ENCODE data around the gene MS4A6A.
"Not testable (repeated sequence)": the region's sequence is repeated elsewhere in the genome, so short reads cannot be mapped to it uniquely, and the experiment has no call there.

MS4A6A gene

DNA sequence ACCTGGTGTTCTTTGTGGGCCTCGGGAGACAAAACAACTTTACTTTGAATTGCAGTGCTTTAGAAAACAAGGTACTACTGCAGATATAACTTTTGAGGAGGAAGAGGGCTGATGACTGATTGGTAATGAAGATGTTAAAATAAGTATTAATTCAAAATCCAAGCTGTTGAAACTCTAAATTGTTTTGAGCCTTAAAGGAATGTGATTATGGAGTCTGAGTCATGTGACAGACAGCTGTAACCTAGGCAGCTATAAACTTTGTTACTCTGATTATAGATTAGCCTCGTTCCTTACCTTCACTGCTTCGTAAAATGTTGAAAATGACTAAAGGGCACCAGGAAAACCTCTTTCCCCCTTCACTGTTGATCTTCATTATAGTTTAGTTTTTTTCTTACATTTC lies 51.0 kb downstream of the MS4A6A start:
- TF ChIP-seq, protein P1, sequence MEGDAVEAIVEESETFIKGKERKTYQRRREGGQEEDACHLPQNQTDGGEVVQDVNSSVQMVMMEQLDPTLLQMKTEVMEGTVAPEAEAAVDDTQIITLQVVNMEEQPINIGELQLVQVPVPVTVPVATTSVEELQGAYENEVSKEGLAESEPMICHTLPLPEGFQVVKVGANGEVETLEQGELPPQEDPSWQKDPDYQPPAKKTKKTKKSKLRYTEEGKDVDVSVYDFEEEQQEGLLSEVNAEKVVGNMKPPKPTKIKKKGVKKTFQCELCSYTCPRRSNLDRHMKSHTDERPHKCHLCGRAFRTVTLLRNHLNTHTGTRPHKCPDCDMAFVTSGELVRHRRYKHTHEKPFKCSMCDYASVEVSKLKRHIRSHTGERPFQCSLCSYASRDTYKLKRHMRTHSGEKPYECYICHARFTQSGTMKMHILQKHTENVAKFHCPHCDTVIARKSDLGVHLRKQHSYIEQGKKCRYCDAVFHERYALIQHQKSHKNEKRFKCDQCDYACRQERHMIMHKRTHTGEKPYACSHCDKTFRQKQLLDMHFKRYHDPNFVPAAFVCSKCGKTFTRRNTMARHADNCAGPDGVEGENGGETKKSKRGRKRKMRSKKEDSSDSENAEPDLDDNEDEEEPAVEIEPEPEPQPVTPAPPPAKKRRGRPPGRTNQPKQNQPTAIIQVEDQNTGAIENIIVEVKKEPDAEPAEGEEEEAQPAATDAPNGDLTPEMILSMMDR (IDR thresholded peaks at IDR 0.05; ENCODE audit: extremely low read depth, insufficient read depth, missing control alignments), result no peak
- DNase-seq (ENCODE audit: low spot score), result no peak
- in situ Hi-C loops (cut with MboI; ENCODE audit: low pct_unique_long_range_greater_than_20kb, low sequenced_read_pairs, unreplicated experiment), result no loop called here

DNA sequence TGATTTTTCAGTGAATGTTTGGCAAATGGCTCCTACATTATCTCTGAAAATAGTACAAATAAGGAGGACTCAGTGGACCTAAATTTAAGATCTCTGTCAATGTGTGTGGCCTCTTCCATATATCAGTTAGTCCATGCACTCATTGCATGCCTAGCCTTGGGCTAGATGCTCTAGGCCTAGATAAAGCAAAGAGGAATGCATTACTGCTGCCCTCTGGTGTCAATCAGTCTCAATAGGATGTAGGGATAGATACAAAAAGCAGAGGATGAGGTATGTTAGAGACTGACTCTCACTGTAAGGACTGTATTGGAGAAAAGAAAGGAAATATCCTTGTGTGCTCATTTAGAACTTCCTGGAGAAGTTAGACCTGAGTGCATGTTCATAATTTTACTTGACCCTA lies 52.4 kb downstream of the MS4A6A start:
- TF ChIP-seq, protein P1 (IDR thresholded peaks at IDR 0.05; ENCODE audit: extremely low read depth, insufficient read depth, missing control alignments), result peak; percentile 50
- in situ Hi-C loops (cut with MboI; ENCODE audit: low pct_unique_long_range_greater_than_20kb, low sequenced_read_pairs, unreplicated experiment), result no loop called here
- peak; percentile 41 for DNase-seq (ENCODE audit: low spot score)

DNA sequence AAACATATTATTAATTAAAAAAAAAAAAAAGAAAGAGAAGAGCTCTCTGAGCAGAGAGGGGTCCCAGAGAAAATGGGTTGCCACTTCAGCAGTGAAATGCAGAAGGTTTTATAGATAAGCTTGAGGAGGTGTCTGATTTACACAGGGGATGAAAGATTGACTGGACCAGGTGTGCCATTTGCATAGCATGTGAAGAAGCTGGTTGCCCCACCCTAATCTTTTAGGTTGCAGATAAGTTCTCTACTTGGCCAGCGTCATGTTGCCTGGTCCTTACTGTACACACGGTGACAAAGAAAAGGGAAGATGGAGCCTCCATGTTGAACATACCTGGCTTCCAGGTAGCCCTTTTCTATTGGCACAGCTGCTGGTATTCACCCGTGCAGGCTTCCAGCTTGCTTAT lies 53.0 kb downstream of the MS4A6A start:
- no peak for DNase-seq (ENCODE audit: low spot score)
- TF ChIP-seq, protein P1 (IDR thresholded peaks at IDR 0.05; ENCODE audit: extremely low read depth, insufficient read depth, missing control alignments), result no peak
- in situ Hi-C loops (cut with MboI; ENCODE audit: low pct_unique_long_range_greater_than_20kb, low sequenced_read_pairs, unreplicated experiment), result no loop called here

DNA sequence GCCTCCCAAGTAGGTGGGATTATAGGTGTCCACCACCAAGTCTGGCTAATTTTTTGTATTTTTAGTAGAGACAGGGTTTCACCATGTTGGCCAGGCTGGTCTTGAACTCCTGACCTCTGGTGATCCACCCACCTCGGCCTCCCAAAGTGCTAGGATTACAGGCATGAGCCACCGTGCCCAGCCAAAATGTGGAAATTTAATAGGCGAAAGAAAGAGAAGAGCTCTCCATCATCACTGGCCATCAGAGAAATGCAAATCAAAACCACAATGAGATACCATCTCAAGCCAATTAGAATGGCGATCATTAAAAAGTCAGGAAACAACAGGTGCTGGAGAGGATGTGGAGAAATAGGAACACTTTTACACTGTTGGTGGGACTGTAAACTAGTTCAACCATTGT lies 54.0 kb downstream of the MS4A6A start:
- in situ Hi-C loops (cut with MboI; ENCODE audit: low pct_unique_long_range_greater_than_20kb, low sequenced_read_pairs, unreplicated experiment); DNase-seq (ENCODE audit: low spot score): not testable (repeated sequence)

DNA sequence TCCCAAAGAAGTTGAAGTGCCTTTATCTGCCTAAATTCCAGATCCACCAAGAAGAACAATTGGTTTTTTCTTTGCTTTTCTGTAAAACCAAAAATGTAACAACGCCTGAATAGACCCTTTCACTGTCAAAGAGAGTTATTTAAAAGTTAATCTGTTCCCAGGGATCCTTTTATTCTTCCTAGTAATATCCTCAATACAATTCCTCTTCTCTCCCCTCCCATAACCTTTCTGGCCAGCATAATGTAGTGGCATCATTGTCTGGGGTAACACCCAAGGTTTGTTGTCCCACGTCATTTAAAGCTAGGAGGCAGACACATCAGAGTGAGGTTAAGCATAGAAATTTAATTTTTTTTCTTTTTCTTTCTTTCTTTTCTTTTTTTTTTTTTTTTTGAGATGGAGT lies 54.5 kb downstream of the MS4A6A start:
- TF ChIP-seq, protein P1 (IDR thresholded peaks at IDR 0.05; ENCODE audit: extremely low read depth, insufficient read depth, missing control alignments), result no peak
- in situ Hi-C loops (cut with MboI; ENCODE audit: low pct_unique_long_range_greater_than_20kb, low sequenced_read_pairs, unreplicated experiment), result no loop called here

DNA sequence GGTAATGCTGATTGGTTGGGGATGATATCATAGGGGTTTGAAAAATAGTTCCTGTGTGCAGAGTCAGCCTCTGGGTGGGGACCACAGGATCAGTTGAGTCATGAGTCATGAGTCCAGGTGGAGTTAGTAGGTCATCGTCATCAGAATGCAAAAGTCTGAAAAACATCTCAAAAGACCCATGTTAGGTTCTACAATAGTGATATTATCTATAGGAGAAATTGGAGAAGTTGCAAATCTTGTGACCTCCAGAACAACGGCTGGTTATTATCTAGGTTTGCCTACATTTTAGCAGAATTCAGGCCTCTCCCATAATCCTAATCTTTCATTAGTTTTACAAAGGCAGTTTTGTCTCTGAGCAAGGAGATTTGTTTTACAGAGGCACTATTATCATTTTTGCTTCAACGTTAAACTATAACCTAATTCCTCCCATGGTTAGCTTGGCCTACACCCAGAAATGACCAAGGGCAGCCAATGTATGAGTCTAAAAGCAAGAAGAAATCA lies 55.5 kb downstream of the MS4A6A start:
- in situ Hi-C loops (cut with MboI; ENCODE audit: low pct_unique_long_range_greater_than_20kb, low sequenced_read_pairs, unreplicated experiment), result no loop called here

More for the DNA sequence above, 54.5 kb downstream of the MS4A6A start:
- no peak for DNase-seq (ENCODE audit: low spot score)

DNA sequence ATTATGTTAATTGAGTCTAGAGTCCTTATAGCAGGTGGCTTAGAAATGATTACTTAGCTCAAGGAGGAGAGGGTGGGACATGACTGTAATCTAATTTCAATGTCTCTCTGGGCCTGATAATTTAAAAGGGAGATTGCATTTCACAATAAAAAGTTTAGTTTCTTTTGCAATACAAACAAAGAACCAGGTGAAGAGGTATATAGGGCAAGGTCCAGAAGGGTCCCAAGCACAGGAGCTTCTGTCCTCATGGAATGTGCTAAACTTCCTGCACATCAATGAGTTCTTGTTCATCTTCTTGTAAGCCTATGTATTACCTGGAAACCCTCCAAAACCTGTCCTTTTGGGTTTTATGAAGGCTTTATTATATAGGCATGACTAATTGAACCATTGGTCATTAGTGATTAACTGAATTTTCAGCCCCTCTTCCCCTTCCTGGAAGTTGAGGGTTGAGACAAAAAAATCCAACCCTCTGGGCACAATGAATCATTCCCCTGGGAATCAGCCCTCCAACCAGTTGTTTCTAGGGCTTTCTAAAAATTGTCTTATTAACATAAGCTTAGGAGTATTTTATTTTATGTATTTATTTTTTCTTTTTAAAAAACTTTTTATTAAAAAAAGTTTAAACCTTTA lies 56.8 kb downstream of the MS4A6A start:
- TF ChIP-seq, protein P1 (IDR thresholded peaks at IDR 0.05; ENCODE audit: extremely low read depth, insufficient read depth, missing control alignments), result no peak
- no peak for DNase-seq (ENCODE audit: low spot score)
- in situ Hi-C loops (cut with MboI; ENCODE audit: low pct_unique_long_range_greater_than_20kb, low sequenced_read_pairs, unreplicated experiment), result no loop called here

More for the DNA sequence above, 55.5 kb downstream of the MS4A6A start:
- TF ChIP-seq, protein P1 (IDR thresholded peaks at IDR 0.05; ENCODE audit: extremely low read depth, insufficient read depth, missing control alignments), result no peak
- DNase-seq (ENCODE audit: low spot score), result no peak

All from GM13977 (cell line).